Adipose tissue (tissue), 3 donors: ENCODE data around the gene TMPRSS9. TPM values are rescaled to one million over a fixed set of nuclear protein-coding genes. Genes with fewer than 3 reads are reported as not detected.

Source experiments
- H3K27ac ChIP-seq: one replicate; pipeline ENCODE4 v1.5.1; 2013; ENCODE audit warnings: low read depth, low read length
- WGBS, 3 donors: extraction: QIAGEN DNeasy Blood & Tissue Kit; methylation state at CpG; one replicate each; pipeline ENCODE4 v1.1.7; 2013; 5-methylcytosine and 5-hydroxymethylcytosine counted together
- polyA plus RNA-seq, 3 donors: library from polyadenylated mRNA; stranded (reverse); fragments of 200-250 nt; gene quantifications; one replicate each; pipeline ENCODE4 v1.2.3, GENCODE V29; 2013
- donor health status: healthy with polysubstance abuse.
- donor health status: Bipolar disorder and iron deficiency.
- donor health status: healthy.

The TMPRSS9 gene
- polyA plus RNA-seq, 3 donors: 0.09 to 0.75 TPM; not detected in 1

- 90 to 94% (median 92%) methylated on average over 34 of the region's 34 CpGs for WGBS, 3 donors
- H3K27ac ChIP-seq: no peak overlapping the region
These were observed 6.0 kb upstream of the TMPRSS9 start for GRCh38 chr19:2353887-2354592.

- H3K27ac ChIP-seq: no peak overlapping the region
- 86 to 90% (median 88%) methylated on average over 17 of the region's 17 CpGs for WGBS, 3 donors
These were observed 5.4 kb upstream of the TMPRSS9 start for GRCh38 chr19:2354670-2355069.

DNA sequence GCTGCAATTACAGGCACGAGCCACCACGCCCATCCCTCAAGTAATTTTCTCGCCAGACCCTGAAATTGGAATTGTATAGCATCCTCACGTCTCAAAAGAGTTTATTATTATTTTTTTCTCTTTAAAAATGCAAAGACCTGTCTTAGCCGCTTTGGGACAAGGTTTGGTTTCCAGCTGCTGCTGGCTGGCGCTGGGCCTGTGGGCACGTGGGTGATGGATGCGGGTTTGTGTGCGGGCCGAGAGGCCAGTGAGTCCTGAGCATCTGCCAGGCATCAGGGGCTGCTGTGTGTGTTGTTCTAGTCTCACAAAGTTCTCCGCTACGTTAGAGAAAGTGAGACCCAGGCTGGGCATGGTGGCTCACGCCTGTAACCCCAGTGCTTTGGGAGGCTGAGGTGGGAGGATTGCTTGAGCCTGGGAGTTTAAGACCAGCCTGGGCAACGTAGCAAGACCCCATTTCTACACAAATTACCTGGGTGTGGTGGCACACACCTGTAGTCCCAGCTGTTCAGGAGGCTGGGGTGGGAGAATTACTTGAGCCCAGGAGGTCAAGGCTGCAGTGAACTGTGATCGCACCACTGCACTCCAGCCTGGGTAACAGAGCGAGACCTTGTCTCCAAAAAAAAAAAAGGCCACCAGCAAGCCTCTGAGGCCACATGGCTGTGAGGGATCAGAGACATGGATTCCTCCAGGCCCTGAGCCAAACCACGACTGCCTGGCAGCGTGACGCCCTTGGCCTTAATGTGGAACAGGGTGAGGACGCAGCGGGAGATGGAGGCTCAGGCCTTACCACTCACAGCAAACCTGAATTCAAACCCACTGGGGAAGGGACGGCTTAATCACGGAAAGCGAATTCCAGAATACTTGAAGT lies 4.7 kb upstream of the TMPRSS9 start:
- WGBS, 3 donors: 86 to 90% (median 87%) methylated on average over 23 to 24 of the region's 24 CpGs

DNA sequence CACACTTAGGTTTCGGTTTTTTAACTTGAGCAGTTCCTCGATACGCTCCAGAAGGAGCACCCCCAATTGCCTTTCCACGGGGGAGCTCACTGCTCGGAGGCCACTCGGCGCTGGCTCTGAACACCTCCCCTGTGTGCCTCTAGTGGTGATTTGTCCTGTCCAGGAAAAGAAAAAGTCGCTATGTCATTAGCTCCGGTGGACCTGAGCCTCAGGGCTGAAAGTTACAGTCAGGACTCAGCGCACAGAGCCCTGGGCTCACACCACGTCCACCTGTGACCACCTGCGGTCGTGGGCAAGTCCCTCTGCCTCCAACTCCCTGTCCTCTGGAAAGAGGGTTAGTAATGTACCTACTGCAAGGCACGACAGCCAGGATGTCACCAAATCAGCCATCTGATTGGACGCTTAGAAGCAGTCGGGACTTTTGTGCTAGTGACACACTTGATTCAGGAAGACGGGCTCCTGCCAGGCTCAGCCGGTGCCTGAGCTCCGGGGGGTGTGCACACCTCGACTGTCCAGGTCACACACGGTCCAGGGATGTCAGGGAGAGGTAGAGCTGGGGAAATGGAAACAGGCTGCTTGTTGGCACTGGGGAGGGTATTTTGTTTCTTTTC lies 3.9 kb upstream of the TMPRSS9 start:
- 81 to 82% (median 82%) methylated on average over 21 of the region's 21 CpGs for WGBS, 3 donors
- no peak overlapping the region for H3K27ac ChIP-seq

More for the DNA sequence above, 4.7 kb upstream of the TMPRSS9 start:
- H3K27ac ChIP-seq: no peak overlapping the region

- WGBS, 3 donors: 96 to 100% (median 98%) methylated on average over 3 of the region's 3 CpGs
- no peak overlapping the region for H3K27ac ChIP-seq
These were observed 2.5 kb upstream of the TMPRSS9 start for GRCh38 chr19:2357279-2358206.

DNA sequence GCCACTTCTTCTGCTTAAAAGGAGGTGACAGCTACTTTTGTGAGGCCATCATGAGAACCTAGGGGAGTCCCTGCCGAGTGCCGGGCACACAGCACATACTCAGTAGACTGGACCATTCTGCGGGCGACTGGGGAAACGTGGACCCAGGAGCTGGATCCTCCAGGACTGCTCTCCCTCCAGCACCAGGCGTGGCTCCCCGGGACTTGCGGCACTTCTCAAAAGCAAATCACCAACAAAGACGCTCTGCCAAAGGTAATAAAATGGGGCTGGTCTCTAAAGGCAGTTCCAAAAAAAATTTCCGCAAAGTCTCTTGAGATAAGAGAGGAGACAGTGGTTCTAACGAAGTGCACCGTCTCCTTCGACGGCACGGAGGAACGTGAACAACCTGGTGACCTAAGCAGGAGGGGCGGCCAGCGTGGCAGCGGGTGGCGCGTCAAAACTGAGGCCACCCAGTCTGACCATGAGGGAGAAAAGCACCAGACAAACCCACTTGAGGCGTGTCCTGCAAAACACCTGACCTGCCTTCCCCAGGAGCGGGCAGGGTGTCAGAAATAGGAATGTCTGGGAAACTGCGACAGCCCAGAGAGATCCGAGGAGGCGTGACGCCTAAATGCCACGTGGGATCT lies 1.4 kb upstream of the TMPRSS9 start:
- H3K27ac ChIP-seq: no peak overlapping the region
- WGBS, 3 donors: 72 to 81% (median 76%) methylated on average over 28 of the region's 28 CpGs

DNA sequence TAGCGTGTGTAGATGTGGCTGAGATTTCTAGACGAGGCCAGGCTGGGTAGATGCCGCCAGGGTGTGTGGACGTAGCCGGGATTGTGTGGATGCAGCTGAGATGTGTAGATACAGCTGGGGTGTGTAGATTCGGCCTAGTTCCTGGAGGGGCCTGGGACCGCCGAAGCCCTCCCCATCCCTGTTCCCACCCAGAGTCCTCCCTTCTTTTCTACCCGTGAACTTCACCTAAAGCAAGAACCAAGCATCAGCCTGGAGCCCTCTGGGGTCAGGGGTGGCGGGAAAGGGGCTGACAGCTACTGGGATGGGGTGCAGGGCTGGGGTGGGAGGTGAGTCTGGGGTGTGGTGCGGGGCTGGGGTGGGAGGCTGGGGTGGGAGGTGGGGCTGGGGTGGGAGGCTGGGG lies 768 bp downstream of the TMPRSS9 start:
- no peak overlapping the region for H3K27ac ChIP-seq
- WGBS, 3 donors: 47 to 63% (median 47%) methylated on average over 9 to 11 of the region's 11 CpGs

DNA sequence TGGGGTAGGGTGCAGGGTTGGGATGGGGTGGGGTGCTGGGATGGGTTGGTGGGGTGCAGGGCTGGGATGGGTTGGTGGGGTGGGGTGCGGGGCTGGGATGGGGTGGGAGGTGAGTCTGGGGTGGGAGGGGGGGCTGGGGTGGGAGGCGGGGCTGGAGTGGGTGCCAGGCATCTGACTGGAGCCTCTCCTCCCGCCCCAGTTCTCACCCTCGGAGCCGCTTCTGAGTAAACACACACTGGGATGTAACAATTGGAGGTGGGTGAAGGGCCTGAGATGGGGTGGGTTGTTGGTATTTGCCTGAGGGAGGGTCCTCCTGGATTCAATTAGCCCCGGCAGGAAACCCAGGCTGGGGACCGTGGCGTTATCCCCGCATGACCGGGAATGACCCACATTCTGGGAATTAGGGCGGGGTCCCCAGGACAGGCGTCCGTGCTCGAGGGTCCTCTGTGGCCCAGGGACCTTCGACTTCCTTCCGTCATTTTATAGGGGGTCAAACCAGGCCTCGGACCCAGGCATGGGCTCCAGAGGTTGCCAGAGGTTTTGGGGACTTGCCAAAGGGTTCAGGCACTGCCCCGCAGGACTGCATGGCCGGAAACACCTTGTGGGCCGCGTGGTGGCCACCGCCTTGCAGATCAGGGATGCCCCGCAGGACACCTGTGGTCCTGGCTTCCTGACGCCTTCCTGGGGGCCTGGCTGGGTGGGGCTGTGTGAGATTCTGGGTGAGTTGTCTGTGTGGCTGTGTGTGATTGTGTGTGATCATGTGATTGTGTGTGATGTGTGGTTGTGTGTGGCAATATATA lies 1.4 kb downstream of the TMPRSS9 start:
- WGBS, 3 donors: 21 to 31% (median 24%) methylated on average over 22 to 24 of the region's 24 CpGs
- no peak overlapping the region for H3K27ac ChIP-seq

GRCh38 chr19:2362046-2362969 lies 2.2 kb downstream of the TMPRSS9 start:
- 84 to 90% (median 90%) methylated on average over 11 of the region's 11 CpGs for WGBS, 3 donors
- no peak overlapping the region for H3K27ac ChIP-seq

DNA sequence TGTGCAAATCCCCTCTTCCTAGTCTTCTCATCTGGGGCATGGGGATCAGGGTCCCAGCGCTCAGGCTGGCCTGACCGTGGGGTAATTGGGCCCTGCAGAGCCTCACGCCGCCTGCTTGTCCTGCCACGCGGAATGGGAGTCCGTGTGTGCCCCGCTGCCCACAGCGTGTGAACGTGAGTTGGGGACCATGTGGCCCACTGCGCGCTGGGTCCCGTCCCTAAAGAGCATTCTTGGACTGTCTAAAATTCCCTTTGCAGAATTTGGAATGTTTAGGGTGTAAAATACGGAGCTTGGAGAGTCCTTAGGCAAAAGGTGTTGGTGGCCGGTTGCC lies 2.9 kb downstream of the TMPRSS9 start:
- H3K27ac ChIP-seq: no peak overlapping the region
- 80 to 87% (median 85%) methylated on average over 15 of the region's 15 CpGs for WGBS, 3 donors

DNA sequence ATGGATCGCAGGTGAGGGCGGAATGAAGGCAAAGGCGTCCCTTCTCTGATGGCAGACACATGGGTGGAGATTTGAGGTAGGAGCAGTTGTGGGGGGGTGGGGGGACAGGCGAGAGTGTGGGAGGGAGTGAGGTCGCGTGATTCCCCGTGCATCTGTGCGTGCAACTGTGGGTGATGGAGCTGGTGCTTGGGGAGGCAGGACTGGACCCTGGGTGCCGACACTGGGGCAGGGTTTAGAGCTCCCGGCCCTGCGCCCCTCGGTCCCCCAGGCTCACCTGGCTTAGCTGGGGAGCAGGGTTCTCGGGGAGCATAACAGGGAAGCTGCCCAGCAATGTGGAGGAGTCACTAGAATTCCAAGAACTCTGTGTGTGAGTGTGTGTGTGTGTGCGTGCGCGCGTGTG lies 3.4 kb downstream of the TMPRSS9 start:
- 64 to 70% (median 68%) methylated on average over 15 to 17 of the region's 17 CpGs for WGBS, 3 donors
- H3K27ac ChIP-seq: no peak overlapping the region

DNA sequence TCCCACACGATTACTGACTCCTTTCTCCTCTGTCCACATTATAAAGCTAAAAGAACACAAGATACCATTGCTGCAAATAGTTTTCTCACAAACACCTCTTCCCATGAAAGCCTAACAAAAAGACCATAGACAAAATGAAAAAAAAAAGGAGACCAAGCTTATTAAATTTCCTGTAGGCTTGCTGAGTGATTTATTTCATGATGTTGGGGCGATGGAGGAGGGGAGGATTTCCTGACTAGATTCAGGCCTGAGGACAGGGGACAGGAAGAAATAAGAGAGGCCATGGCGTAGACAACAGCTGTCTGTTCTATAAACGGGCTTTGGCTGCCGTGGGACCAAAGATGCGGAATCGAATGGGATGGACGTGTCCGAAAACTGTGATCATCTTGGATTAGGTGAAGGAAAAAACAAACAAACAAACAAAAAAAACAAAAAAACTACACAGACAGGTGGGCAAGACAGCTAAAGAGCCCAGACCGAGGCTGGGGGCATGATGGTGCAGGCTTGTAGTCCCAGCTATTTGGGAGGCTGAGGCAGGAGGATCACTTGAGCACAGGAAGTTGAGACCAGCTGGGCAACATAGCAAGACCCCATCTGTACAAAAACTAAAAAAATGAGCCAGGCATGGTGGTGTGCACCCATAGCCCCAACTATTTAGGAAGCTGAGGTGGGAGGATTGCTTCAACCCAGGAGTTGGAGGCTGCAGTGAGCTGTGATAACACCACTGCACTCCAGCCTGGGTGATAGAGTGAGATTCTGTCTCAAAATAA lies 5.3 kb downstream of the TMPRSS9 start:
- WGBS, 3 donors: 40 to 73% (median 48%) methylated on average over 10 of the region's 10 CpGs
- no peak overlapping the region for H3K27ac ChIP-seq

DNA sequence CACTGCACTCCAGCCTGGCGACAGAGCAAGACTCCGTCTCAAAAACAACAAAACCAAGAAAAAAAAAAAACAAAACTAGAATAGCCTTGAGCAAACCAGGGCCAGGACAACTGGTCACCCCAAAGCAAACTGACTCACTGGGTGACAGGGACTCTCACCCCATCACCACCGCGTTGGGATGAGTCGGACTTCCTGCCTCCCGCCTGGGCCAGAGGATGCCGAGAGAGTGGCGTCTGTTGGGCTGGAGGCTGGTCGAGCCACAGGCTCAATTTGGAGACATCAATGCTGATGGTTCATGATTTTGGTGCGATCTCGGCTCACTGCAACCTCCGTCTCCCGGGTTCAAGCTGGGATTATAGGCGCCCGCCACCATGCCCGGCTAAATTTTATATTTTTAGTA lies 11.6 kb downstream of the TMPRSS9 start:
- no peak overlapping the region for H3K27ac ChIP-seq
- WGBS, 3 donors: 69 to 82% (median 73%) methylated on average over 16 of the region's 16 CpGs

DNA sequence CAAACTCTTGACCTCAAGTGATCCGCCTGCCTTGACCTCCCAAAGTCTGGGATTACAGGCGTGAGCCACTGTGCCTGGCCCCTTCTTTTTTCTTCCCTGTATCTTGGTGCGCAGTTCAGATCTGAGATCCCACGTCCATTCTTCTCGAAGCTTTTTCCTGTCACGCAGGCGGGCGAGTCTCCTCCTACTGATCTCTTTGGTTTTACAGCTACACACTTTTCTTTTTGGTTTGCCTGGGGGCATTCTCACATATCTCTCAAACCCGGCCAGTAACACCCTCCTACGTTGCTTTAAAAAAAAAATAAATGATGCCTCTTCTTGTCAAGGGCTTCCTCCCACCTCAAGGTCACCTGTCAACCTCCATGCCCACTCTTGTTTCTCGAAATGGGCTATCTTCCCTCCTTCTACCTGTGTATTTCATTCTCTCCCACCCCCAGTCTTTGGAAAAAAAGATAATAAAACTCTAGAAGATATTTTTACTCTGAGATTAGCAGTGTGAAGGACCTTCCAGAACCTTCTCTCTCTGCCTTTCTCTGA lies 12.1 kb downstream of the TMPRSS9 start:
- 53 to 60% (median 59%) methylated on average over 11 of the region's 11 CpGs for WGBS, 3 donors
- no peak overlapping the region for H3K27ac ChIP-seq

GRCh38 chr19:2374808-2375207 lies 14.7 kb downstream of the TMPRSS9 start:
- WGBS, 3 donors: 83 to 89% (median 85%) methylated on average over 13 of the region's 13 CpGs
- H3K27ac ChIP-seq: no peak overlapping the region
